ENCODE measurements around the gene HARS2. TPM values are rescaled to one million over a fixed set of nuclear protein-coding genes. Genes with fewer than 3 reads are reported as not detected.
A peak's percentile ranks its signal among the peaks of the same experiment; 100 is the strongest.

Gene HARS2
- total and polyA plus RNA-seq, 10 of the 15 experiments (the other 5 are each of a cell fraction or from before 2014, with no cell fraction given), result 9.3 to 34.3 (median 24.8) TPM

DNA sequence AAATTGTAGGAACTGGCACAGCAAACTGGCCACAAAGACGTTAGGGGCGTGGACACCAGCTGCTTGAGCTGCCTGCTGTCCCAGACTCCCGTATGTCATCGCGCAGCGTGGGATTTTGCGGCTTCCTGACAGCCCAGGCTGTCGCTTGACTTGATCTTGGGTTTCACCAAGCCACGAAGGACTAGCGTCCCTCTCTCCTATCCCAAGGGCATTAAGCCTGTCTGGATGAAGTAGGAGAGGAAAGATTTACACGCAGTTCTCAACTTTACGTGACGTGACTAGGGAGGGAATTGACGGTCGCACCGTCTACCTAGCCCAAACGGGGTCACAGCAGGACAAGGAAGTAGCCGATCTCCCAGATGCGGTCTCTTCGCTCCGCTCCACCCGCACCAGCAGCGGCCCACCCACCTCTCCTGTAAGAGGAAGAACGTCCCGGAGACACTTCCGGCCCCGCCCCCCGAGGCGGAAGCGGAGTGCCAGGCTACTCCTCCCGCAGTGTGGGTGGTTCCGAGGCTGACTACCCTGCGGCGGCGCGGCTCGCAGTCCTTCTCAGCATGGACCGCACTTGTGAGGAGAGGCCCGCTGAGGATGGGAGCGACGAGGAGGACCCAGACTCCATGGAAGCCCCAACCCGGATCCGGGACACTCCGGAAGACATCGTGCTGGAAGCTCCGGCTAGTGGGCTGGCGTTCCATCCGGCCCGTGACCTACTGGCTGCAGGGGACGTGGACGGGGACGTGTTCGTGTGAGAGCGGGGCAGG, 26.7 kb upstream of the HARS2 start, which contains the start of gene WDR55 (continued):
- TF ChIP-seq, protein P1, sequence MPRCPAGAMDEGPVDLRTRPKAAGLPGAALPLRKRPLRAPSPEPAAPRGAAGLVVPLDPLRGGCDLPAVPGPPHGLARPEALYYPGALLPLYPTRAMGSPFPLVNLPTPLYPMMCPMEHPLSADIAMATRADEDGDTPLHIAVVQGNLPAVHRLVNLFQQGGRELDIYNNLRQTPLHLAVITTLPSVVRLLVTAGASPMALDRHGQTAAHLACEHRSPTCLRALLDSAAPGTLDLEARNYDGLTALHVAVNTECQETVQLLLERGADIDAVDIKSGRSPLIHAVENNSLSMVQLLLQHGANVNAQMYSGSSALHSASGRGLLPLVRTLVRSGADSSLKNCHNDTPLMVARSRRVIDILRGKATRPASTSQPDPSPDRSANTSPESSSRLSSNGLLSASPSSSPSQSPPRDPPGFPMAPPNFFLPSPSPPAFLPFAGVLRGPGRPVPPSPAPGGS (IDR thresholded peaks at IDR 0.05; ENCODE audit: borderline replicate concordance, insufficient read depth, low read depth, low read length, poor library complexity, severe bottlenecking), result no peak
- TF ChIP-seq TCF12 (IDR thresholded peaks at IDR 0.05; ENCODE audit: low read depth, low read length) (peak; percentile 15; the same call in 1 of the 2 replicates), ESRRA (IDR thresholded peaks at IDR 0.05; ENCODE audit: low read length) (no peak), NFYB (IDR thresholded peaks at IDR 0.05; ENCODE audit: insufficient read depth, low read depth, low read length) (no peak), RCOR1 (conservative IDR thresholded peaks at IDR 0.05; ENCODE audit: low read depth, low read length) (no peak), BHLHE40 (IDR thresholded peaks at IDR 0.05; ENCODE audit: borderline replicate concordance in 1 of 2, low read depth in 2 of 2, low read length in 1 of 2) (peak; percentile 1 to 86; a peak in 3 of 4 replicates), SMAD1 (IDR thresholded peaks at IDR 0.05; ENCODE audit: low read depth, partially characterized antibody) (peak; percentile 69), IRF4 (IDR thresholded peaks at IDR 0.05; ENCODE audit: low read depth, low read length) (0 out of 2 replicates have a peak, but pooled peaks have one; percentile 10), KDM1A (IDR thresholded peaks at IDR 0.05; ENCODE audit: borderline replicate concordance) (no peak), STAT1 (conservative IDR thresholded peaks at IDR 0.05) (peak; percentile 29; the same call in 1 of the 2 replicates), ZSCAN29 (IDR thresholded peaks at IDR 0.05) (no peak; the same call in 1 of the 2 replicates), TCF3 (IDR thresholded peaks at IDR 0.05; ENCODE audit: borderline replicate concordance, insufficient read depth, low read depth, low read length) (0 out of 2 replicates have a peak, but pooled peaks have one; percentile 27), BCL11A (IDR thresholded peaks at IDR 0.05; ENCODE audit: low read depth, low read length) (no peak), HCFC1 (IDR thresholded peaks at IDR 0.05; ENCODE audit: low read length) (peak; percentile 29; the same call in 1 of the 2 replicates), POLR2AphosphoS5 (IDR thresholded peaks at IDR 0.05; ENCODE audit: low read length) (peak; percentile 85), RUNX3 (IDR thresholded peaks at IDR 0.05; ENCODE audit: low read length) (peak; percentile 52; the same call in 1 of the 2 replicates), RBBP5 (conservative IDR thresholded peaks at IDR 0.05) (no peak), SIX5 (IDR thresholded peaks at IDR 0.05; ENCODE audit: low read depth, low read length, severe bottlenecking) (peak; percentile 3), SIN3A (IDR thresholded peaks at IDR 0.05; ENCODE audit: low read depth, low read length) (peak; percentile 84; the same call in 1 of the 2 replicates), CEBPB (IDR thresholded peaks at IDR 0.05; ENCODE audit: borderline replicate concordance in 1 of 2, low read depth in 2 of 2, low read length in 2 of 2) (no peak), ZNF24 (IDR thresholded peaks at IDR 0.05) (no peak), HDGF (IDR thresholded peaks at IDR 0.05) (no peak), ZNF384 (IDR thresholded peaks at IDR 0.05; ENCODE audit: borderline replicate concordance, low read depth, low read length) (no peak), SREBF1 (IDR thresholded peaks at IDR 0.05; ENCODE audit: low read length) (no peak), SMAD5 (IDR thresholded peaks at IDR 0.05; ENCODE audit: low read depth) (peak; percentile 77; the same call in 1 of the 2 replicates), SREBF2 (IDR thresholded peaks at IDR 0.05; ENCODE audit: low read length) (no peak)
- TF ChIP-seq, protein P2, sequence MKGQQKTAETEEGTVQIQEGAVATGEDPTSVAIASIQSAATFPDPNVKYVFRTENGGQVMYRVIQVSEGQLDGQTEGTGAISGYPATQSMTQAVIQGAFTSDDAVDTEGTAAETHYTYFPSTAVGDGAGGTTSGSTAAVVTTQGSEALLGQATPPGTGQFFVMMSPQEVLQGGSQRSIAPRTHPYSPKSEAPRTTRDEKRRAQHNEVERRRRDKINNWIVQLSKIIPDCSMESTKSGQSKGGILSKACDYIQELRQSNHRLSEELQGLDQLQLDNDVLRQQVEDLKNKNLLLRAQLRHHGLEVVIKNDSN (IDR thresholded peaks at IDR 0.05; ENCODE audit: borderline replicate concordance, extremely low read length, insufficient read depth, low read depth, low read length), result no peak
- TF ChIP-seq, protein P3, sequence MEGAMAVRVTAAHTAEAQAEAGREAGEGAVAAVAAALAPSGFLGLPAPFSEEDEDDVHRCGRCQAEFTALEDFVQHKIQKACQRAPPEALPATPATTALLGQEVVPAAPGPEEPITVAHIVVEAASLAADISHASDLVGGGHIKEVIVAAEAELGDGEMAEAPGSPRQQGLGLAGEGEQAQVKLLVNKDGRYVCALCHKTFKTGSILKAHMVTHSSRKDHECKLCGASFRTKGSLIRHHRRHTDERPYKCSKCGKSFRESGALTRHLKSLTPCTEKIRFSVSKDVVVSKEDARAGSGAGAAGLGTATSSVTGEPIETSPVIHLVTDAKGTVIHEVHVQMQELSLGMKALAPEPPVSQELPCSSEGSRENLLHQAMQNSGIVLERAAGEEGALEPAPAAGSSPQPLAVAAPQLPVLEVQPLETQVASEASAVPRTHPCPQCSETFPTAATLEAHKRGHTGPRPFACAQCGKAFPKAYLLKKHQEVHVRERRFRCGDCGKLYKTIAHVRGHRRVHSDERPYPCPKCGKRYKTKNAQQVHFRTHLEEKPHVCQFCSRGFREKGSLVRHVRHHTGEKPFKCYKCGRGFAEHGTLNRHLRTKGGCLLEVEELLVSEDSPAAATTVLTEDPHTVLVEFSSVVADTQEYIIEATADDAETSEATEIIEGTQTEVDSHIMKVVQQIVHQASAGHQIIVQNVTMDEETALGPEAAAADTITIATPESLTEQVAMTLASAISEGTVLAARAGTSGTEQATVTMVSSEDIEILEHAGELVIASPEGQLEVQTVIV (IDR thresholded peaks at IDR 0.05; ENCODE audit: borderline replicate concordance, partially characterized antibody), result peak; percentile 70

Measured in GM12878 (cell line).